Ureter (tissue), 1 donor: ENCODE results near the gene PPP2R2C. TPM values are rescaled to one million over a fixed set of nuclear protein-coding genes. Genes with fewer than 3 reads are reported as not detected.

Source experiments
- DNase-seq: peaks from one replicate; pipeline ENCODE4 v3.0.0-alpha.2; 2020; ENCODE audit warnings: low spot score
- total RNA-seq: library from RNA; stranded (reverse); gene quantifications from one replicate; pipeline ENCODE4 v1.2.4, GENCODE V29; 2023
- donor health status: DM: yes; HTN: yes; CAD: no.

Gene PPP2R2C
- total RNA-seq, 1 donor from 2014 or later, result 2.8 TPM

- no peak for DNase-seq
Observed at GRCh38 chr4:6291784-6292297, 180.6 kb downstream of the PPP2R2C start.

- no peak for DNase-seq
Observed at GRCh38 chr4:6290769-6291547, 181.5 kb downstream of the PPP2R2C start.

- no peak for DNase-seq
Observed at GRCh38 chr4:6290256-6290655, 182.2 kb downstream of the PPP2R2C start.

GRCh38 chr4:6288871-6289270, 183.5 kb downstream of the PPP2R2C start:
- DNase-seq, result no peak

- DNase-seq, result no peak
Observed at GRCh38 chr4:6288342-6288741, 184.1 kb downstream of the PPP2R2C start.

- no peak for DNase-seq
Observed at GRCh38 chr4:6287017-6287788, 185.2 kb downstream of the PPP2R2C start.

GRCh38 chr4:6283282-6283681, 189.1 kb downstream of the PPP2R2C start:
- no peak for DNase-seq

GRCh38 chr4:6282314-6282771, 190.1 kb downstream of the PPP2R2C start:
- DNase-seq, result no peak

- DNase-seq, result no peak
Observed at GRCh38 chr4:6281436-6282313, 190.7 kb downstream of the PPP2R2C start.

GRCh38 chr4:6280365-6280996, 191.9 kb downstream of the PPP2R2C start:
- DNase-seq, result no peak

- DNase-seq, result no peak
Observed at GRCh38 chr4:6279582-6280289, 192.7 kb downstream of the PPP2R2C start.

- DNase-seq, result peak; percentile 68
Observed at GRCh38 chr4:6278801-6279197, 193.6 kb downstream of the PPP2R2C start.

GRCh38 chr4:6277935-6278800, 194.2 kb downstream of the PPP2R2C start:
- no peak for DNase-seq

GRCh38 chr4:6277139-6277802, 195.1 kb downstream of the PPP2R2C start:
- no peak for DNase-seq

GRCh38 chr4:6275898-6276806, 196.3 kb downstream of the PPP2R2C start:
- no peak for DNase-seq

- DNase-seq, result no peak
Observed at GRCh38 chr4:6275351-6275750, 197.1 kb downstream of the PPP2R2C start.

- no peak for DNase-seq
Observed at GRCh38 chr4:6273661-6273990, 198.8 kb downstream of the PPP2R2C start.
